Measurements from ENCODE around the gene MAN2A1. TPM values are rescaled to one million over a fixed set of nuclear protein-coding genes. Genes with fewer than 3 reads are reported as not detected.
"Not testable (repeated sequence)": the region's sequence is repeated elsewhere in the genome, so short reads cannot be mapped to it uniquely, and the experiment has no call there.

MAN2A1 gene
- total RNA-seq, 2 donors from 2014 or later, result 32.3 to 41.0 TPM

- DNase-seq (ENCODE audit: low spot score in 2 of 2), result no peak
- no peak overlapping the region for H3K27ac Mint-ChIP-seq
- no peak for ATAC-seq
- H3K36me3 Mint-ChIP-seq, result peaks cover 22 to 30% of the 10 kb centered on the region in 2 donors
- peaks cover 4 to 13% of the 10 kb centered on the region in 2 donors for H3K9me3 Mint-ChIP-seq
These were observed 66.9 kb downstream of the MAN2A1 start for GRCh38 chr5:109756543-109757185.

DNA sequence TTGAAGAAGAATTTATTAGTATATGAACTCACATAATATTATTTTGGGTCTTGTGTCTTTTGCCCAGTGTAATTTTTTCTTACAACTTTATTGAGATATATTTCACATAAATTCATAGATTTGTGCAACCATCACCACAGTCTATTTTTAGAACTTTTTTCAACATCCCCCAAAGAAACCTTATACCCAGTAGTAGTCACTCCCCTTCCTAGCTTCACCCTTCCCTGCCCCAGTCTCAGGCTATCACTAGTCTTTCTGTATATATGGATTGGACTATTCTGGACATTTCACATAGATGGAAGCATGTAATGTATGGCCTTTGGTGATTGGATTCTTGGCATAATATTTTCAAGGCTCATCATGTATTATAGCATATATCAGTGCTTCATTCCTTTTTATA, 67.8 kb downstream of the MAN2A1 start:
- Mint-ChIP-seq H3K27ac (no peak overlapping the region), H3K9me3 (peaks cover 0 to 12% of the 10 kb centered on the region in 2 donors), H3K36me3 (peaks cover 27 to 28% of the 10 kb centered on the region in 2 donors)
- ATAC-seq (no peak), DNase-seq (ENCODE audit: low spot score in 2 of 2) (no peak)

- peaks cover 31 to 34% of the 10 kb centered on the region in 2 donors for H3K36me3 Mint-ChIP-seq
- no peak overlapping the region for H3K27ac Mint-ChIP-seq
- peaks cover 0 to 15% of the 10 kb centered on the region in 2 donors for H3K9me3 Mint-ChIP-seq
- DNase-seq (ENCODE audit: low spot score in 2 of 2) (no peak), ATAC-seq (no peak)
These were observed 69.6 kb downstream of the MAN2A1 start for GRCh38 chr5:109759306-109759705.

GRCh38 chr5:109760130-109760529, 70.4 kb downstream of the MAN2A1 start:
- Mint-ChIP-seq H3K9me3 (peaks cover 0 to 15% of the 10 kb centered on the region in 2 donors), H3K36me3 (peaks cover 31 to 37% of the 10 kb centered on the region in 2 donors)
- not testable (repeated sequence) for H3K27ac Mint-ChIP-seq; ATAC-seq; DNase-seq (ENCODE audit: low spot score in 2 of 2)

DNA sequence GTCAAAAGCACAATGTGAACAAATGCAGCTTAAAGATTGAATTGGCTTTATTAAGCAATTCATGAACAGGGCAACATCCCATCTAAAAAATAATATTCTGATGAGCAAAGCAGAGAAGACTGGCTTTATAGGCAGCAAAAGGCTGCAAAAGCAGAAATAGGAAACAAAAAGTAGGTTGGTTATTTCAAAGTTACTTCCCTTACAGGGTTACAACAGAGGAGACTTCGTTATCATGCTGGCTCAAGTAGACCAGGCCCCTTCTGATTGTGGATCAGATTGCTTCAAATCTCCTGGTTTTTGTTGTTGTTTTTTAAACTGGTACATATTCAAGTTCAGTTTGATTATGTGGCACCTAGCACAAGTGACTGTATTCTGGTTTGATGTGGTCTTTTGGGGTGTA, 73.1 kb downstream of the MAN2A1 start:
- ATAC-seq, result no peak
- peaks cover 18 to 42% of the 10 kb centered on the region in 2 donors for H3K36me3 Mint-ChIP-seq
- DNase-seq (ENCODE audit: low spot score in 2 of 2), result no peak
- peak overlapping the region in 1 of 2 donors; percentile 2 for H3K27ac Mint-ChIP-seq
- peaks cover 0 to 15% of the 10 kb centered on the region in 2 donors for H3K9me3 Mint-ChIP-seq

DNA sequence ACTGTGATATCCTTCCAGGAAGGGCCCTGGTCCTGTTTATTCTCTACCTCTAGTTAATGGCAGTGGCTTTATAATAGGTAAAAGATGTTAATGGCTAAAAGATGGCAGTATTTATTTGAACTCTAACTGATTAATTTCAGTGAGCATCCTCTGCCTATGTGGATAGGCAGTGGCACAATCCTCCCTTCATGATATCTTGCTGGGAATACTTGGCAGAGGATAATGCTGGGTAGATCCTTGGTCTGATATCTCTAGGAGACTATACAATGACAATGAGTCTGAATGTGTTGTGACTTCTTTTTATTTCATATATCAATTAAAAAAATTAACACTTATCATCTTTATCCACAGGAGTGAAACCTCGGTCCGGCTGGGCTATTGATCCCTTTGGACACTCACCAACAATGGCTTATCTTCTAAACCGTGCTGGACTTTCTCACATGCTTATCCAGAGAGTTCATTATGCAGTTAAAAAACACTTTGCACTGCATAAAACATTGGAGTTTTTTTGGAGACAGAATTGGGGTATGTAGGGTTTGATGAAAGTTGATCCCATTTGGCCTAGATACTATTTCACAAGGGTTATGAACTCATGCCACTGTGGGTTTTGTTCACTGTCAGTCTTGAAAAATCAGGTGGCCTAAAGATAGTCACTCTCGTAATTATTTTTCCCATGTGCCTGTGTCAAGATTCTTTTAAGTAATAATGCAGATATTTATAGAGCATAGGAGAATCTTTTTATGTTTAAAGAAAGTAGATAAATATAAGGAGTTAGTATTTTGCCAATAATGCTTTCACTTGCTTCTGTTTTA, 77.7 kb downstream of the MAN2A1 start:
- no peak for DNase-seq (ENCODE audit: low spot score in 2 of 2)
- ATAC-seq, result no peak
- H3K27ac Mint-ChIP-seq, result peak overlapping the region in 1 of 2 donors; percentile 63
- H3K9me3 Mint-ChIP-seq, result peaks cover 0 to 4% of the 10 kb centered on the region in 2 donors
- H3K36me3 Mint-ChIP-seq, result peaks cover 22 to 30% of the 10 kb centered on the region in 2 donors

GRCh38 chr5:109767997-109768396, 78.3 kb downstream of the MAN2A1 start:
- Mint-ChIP-seq H3K27ac (peak overlapping the region in 1 of 2 donors; percentile 68), H3K9me3 (no peaks in the 10 kb centered on the region), H3K36me3 (peaks cover 17 to 24% of the 10 kb centered on the region in 2 donors)
- DNase-seq (ENCODE audit: low spot score in 2 of 2), result no peak
- ATAC-seq, result no peak

- ATAC-seq, result no peak
- Mint-ChIP-seq H3K9me3 (no peaks in the 10 kb centered on the region), H3K36me3 (peaks cover 17 to 23% of the 10 kb centered on the region in 2 donors), H3K27ac (peak overlapping the region in 1 of 2 donors; percentile 7)
- no peak for DNase-seq (ENCODE audit: low spot score in 2 of 2)
These were observed 80.0 kb downstream of the MAN2A1 start for GRCh38 chr5:109769597-109770291.

DNA sequence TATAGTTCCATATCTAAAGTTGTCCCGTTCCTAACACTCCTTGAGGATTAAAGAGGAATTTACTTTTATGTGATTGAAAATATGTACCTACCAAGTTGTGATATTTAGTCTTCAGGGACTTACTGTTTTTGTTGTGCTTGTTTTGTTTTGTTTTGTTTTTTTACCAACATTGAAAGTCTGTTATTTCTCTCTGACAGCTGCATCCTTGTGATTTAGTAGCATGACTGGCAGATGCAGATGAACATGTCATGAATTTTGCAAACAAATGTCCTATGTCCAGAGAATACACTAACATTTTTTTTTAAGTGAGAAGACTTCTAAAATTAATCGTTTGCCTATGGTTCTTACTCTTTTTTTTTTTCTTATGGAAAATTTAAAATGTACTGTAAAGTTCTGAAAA, 85.4 kb downstream of the MAN2A1 start:
- H3K27ac Mint-ChIP-seq, result no peak overlapping the region

GRCh38 chr5:109779036-109779735, 89.5 kb downstream of the MAN2A1 start:
- DNase-seq (ENCODE audit: low spot score in 2 of 2) (no peak), ATAC-seq (no peak)
- peaks cover 9 to 21% of the 10 kb centered on the region in 2 donors for H3K36me3 Mint-ChIP-seq
- H3K27ac Mint-ChIP-seq, result no peak overlapping the region
- no peaks in the 10 kb centered on the region for H3K9me3 Mint-ChIP-seq

More for the DNA sequence above, 85.4 kb downstream of the MAN2A1 start:
- no peak for DNase-seq (ENCODE audit: low spot score in 2 of 2)
- no peak for ATAC-seq
- H3K36me3 Mint-ChIP-seq, result peaks cover 9 to 17% of the 10 kb centered on the region in 2 donors
- no peaks in the 10 kb centered on the region for H3K9me3 Mint-ChIP-seq

GRCh38 chr5:109784687-109785086, 95.0 kb downstream of the MAN2A1 start:
- peaks cover 12 to 34% of the 10 kb centered on the region in 2 donors for H3K36me3 Mint-ChIP-seq
- no peak overlapping the region for H3K27ac Mint-ChIP-seq
- ATAC-seq (no peak), DNase-seq (ENCODE audit: low spot score in 2 of 2) (no peak)
- no peaks in the 10 kb centered on the region for H3K9me3 Mint-ChIP-seq

- Mint-ChIP-seq H3K9me3 (no peaks in the 10 kb centered on the region), H3K36me3 (peaks cover 12 to 29% of the 10 kb centered on the region in 2 donors), H3K27ac (no peak overlapping the region)
- no peak for ATAC-seq
- DNase-seq (ENCODE audit: low spot score in 2 of 2), result no peak
These were observed 96.6 kb downstream of the MAN2A1 start for GRCh38 chr5:109786206-109786855.

GRCh38 chr5:109788596-109788995, 98.9 kb downstream of the MAN2A1 start:
- no peak for DNase-seq (ENCODE audit: low spot score in 2 of 2)
- ATAC-seq, result peak in 1 of 2 donors; percentile 64
- H3K27ac Mint-ChIP-seq, result peak overlapping the region in 1 of 2 donors; percentile 37
- H3K36me3 Mint-ChIP-seq, result peaks cover 18 to 46% of the 10 kb centered on the region in 2 donors
- peaks cover 0 to 5% of the 10 kb centered on the region in 2 donors for H3K9me3 Mint-ChIP-seq

DNA sequence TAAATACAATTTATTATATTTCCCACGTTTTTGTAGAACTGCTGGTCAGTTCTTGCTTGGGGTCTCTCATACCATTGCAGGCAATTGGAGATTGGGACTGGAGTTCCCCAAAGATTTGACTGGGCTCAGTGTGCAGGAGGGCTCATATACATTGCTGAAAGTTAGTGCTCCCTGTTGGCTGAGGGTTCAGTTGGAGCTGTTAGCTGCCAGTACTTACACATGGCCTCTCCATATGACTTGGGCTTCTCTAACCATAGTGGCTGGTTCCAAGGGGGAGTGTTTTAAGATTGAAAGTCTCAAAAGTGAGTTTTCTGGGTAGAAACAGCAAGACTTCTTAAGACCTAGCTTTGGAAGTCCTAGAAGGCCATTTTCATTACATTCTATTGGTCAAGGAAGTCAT, 102.9 kb downstream of the MAN2A1 start:
- H3K27ac Mint-ChIP-seq, result no peak overlapping the region
- DNase-seq (ENCODE audit: low spot score in 2 of 2) (no peak), ATAC-seq (no peak)
- H3K36me3 Mint-ChIP-seq, result peaks cover 24 to 55% of the 10 kb centered on the region in 2 donors
- H3K9me3 Mint-ChIP-seq, result peaks cover 0 to 5% of the 10 kb centered on the region in 2 donors

- no peak for DNase-seq (ENCODE audit: low spot score in 2 of 2)
- Mint-ChIP-seq H3K36me3 (peaks cover 12 to 25% of the 10 kb centered on the region in 2 donors), H3K27ac (no peak overlapping the region), H3K9me3 (no peaks in the 10 kb centered on the region)
- ATAC-seq, result no peak
These were observed 114.1 kb downstream of the MAN2A1 start for GRCh38 chr5:109803854-109804253.

DNA sequence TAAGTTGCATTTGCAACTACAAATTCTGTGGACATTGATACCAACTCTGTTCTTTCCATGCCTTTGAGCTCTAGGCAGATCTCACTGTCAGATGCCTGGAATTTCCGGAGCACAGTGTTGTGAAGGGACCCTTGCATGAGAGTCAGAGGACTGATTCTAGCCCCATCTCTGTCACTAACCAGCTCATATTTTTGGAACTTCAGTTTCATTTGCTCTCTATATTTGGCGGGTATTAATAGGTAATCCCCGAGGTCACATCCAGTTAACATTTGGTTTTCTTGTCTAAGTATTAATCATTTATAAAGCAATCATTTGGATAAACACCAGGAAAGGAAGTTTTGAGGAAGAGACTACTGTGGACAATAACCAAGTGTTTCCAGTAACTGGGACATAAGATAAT, 115.7 kb downstream of the MAN2A1 start:
- ATAC-seq, result no peak
- no peak for DNase-seq (ENCODE audit: low spot score in 2 of 2)
- Mint-ChIP-seq H3K27ac (peak overlapping the region in 1 of 2 donors; percentile 12), H3K36me3 (peaks cover 21 to 33% of the 10 kb centered on the region in 2 donors), H3K9me3 (no peaks in the 10 kb centered on the region)

Data from activated naive CD4-positive, alpha-beta T cell treated with anti-CD3 and anti-CD28 coated beads, Interleukin-2, amount 50 U/mL, for 72 hours (primary cell).